T-helper 22 cell (primary cell): Measurements from ENCODE around the gene ANTXR2.
A peak's percentile ranks its signal among the peaks of the same experiment; 100 is the strongest.
"Not testable (repeated sequence)": the region's sequence is repeated elsewhere in the genome, so short reads cannot be mapped to it uniquely, and the experiment has no call there.

Experiments
- DNase-seq: peaks from one replicate; pipeline ENCODE4 v3.0.0-alpha.2; 2020; ENCODE audit warnings: low read depth

ANTXR2 gene

DNA sequence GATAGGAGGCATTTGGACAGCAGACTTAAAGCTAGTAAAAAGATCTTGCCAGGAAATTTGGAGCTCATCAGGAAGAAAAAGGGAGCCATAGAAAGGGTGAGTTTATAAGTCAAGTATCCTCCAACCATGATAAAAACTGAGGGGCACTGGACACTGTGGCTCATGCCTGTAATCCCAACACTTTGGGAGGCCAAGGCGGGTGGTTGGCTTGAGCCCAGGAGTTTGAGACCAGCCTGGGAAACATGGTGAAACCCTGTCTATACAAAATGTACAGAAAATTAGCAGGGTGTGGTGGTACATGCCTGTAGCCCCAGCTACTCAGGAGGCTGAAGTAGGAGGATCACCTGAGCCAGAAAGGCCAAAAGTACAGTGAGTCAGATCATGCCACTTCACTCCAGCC, 48.7 kb downstream of the ANTXR2 start:
- DNase-seq: no peak

DNA sequence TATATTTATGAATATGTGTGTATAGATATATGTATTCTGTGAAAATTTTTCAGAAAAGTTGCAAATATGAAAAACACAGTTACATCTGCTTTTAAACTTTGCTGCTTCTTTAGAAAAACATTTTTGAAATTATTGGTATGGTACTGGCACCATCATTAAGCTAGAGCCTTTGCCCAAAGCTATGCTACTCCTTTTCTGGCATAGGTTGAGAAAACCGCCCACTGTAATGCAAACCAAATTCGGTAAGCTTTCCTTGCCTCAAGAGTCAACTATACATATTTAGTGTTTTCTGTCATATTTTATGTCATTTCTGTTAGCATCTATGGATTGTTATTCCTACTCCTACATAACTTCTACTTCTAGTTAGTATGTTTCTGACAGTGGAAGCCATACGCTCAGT, 50.7 kb downstream of the ANTXR2 start:
- DNase-seq: no peak

DNA sequence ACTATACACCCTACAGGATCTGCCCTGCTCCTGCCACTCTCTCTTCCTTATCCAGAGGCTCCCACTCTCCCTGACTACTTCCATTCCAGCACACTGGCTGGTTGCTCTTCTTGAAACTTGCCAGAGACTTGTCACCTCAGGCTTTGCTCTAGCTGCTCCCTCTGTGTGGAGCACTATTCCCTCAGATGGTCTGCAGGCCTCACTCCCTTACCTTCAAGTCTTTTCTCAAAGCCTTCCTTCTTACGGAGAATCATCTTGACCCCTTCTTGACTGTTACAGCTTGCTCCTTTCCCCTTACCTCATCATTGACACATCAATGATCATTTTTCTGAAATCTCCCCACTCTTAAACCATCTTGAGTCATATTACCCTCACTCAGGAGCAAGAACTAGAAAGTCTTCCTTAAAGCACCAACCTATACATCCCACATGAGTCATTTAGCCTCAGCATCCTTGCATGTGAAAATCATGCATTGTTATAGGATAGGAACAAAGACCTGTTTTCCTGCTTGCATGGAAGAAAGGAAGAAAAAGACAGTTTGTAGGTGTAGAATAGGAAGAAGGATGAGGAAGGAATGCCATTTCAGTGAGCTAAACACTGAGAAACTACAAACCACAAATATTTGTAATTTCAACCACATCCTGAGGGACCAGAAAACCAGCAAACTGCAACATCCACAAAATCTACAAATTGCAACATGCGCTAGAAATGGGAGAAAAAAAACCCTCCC, 55.7 kb downstream of the ANTXR2 start:
- DNase-seq: no peak

DNA sequence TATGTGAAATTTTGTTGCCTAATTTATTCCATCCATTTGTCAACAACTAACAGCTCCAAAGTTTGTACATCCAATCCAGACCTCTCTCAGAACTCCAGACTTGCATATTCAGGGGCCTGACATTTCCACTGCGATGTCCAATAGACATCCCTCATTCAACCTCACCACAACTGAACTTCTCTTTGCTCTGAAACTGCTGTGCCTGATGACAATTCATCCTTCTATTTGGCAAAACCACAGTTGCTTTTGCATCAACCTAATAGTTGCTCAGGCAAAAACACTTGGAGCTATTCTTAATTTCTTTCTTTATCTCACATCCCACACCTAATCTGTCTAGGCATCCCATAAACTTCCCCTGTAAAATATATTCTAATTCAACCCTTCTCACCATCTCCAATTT, 56.5 kb downstream of the ANTXR2 start:
- no peak for DNase-seq

DNA sequence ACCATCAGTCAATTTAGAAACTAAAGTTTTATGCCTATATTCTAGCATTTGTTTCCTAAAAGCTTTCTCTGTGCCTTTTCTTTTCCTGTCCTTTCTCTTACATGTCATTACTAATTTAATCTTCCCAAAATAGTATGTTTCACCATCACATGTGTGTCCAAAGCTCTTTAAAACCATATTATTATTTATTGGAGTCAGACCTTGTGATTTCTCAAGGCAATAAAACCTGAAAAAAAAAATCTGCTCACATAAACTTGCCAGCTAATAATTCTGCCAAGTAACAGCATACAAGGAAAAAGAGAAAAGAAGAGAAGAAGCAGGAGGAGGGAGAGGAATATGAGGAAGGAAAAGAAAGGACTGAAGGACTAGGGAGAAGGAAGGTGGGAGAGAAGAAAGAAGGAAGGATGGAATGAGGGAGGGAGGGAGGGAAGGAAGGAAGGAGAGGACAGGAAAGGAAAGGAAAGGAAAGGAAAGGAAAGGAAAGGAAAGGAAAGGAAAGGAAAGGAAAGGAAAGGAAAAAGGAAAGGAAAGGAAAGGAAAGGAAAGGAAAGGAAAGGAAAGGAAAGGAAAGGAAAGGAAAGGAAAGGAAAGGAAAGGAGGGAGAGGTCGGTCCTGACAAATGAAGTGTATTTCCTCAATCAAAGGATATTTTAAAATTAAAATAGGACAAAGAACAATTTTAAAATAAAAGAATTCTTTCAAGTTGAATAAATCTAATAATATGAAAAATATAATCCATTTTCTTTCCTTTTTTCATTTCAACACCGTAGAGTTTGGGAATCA, 57.4 kb downstream of the ANTXR2 start:
- DNase-seq: no peak

DNA sequence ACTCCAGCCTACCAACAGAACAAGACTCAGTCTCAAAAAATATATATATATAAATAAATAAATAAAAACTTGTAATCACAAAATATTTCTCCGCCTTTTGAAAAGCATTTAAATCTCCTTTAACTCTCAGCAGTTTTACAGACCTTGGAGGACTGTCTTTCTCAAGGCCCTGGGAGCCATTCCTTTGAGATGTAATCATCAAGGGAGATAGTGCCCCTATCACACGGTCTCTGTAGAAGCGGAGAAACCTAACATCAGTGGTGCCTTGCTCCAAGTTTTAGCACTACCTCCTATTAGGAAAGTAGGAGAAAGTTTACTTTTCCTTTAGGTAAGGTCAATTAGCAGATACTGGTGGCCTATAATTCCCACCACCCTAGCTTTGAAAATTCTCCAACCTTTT, 58.5 kb downstream of the ANTXR2 start:
- no peak for DNase-seq

DNA sequence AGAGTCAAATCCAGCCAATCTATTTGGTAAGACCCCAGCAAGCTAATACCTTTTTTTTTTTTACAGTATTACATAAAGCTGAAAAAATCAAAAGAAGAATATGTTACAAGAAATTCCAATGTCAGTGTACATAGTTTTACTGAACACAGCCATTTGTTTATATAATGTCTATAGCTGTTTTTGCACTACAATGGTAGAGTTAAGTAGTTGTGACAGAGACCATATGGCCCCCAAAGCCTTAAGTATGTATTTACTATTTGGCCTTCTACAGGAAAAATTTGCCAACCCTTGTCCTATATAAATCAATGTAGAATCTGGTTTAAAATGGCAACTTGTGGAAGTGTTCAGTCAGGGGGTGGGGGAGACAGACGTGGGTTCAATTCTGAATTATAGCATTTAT, 60.7 kb downstream of the ANTXR2 start:
- no peak for DNase-seq

DNA sequence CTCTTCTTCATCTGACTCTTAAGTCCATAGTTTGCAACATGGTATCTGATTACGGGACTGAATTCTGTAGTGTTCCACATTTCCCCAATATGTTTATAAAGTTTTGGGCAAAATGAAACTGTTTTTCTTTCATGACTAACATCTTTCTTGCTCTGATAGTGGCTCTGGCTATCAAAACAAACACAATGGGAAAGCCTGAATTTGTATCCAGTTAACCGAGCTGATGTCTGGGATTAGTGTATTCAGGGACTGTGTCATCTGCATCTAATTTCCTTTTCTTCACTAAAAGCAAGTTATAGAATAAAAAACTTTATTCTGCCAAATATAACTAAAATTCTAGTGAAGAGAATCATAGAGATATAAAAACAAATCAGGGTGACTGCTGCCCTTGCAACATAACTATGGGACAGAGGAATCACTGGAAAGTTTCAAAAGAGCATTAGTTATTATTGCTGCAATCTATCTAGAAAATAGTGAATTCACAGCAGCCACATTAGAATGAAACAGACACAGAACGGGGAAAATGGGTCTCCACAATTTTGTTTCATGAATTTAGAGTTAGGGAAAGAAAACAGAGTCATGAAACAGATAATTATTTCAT, 61.3 kb downstream of the ANTXR2 start:
- DNase-seq: no peak

DNA sequence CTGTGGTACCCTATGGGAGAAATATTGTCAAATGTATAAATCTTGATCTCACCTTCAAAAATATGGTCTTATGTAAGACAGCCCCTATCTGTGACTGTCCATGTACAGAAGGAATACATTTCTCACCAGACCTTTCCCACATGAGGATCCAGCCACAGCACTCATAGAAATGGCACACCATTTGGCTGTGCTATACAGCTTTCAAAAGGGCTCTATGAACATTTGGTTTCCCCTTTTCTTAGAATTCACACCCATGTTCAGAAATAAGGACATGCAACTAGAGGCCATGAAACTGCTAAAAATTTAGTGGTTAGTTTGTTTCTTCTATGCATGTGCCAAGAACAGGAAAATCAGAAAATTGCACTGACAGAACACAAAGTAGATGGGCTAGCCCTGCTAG, 62.7 kb downstream of the ANTXR2 start:
- DNase-seq: no peak

DNA sequence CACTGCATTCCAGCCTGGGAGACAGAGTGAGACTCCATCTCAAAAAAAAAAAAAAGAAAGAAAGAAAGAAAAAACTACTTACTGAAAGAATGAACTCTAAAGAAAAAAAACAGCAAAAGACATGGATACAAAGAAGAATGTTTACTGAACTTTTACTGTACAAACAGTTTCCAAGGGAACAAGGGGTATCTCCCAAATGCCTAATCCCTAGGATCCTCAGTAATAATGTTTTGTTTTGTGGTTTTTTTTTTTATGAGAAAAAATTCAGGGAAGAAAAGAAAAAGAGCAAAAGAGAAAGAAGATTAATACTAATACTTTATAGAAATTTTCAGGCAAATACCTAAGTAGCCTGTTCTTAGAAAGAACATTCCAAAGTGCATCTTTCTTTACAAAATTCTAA, 63.2 kb downstream of the ANTXR2 start:
- DNase-seq: no peak

DNA sequence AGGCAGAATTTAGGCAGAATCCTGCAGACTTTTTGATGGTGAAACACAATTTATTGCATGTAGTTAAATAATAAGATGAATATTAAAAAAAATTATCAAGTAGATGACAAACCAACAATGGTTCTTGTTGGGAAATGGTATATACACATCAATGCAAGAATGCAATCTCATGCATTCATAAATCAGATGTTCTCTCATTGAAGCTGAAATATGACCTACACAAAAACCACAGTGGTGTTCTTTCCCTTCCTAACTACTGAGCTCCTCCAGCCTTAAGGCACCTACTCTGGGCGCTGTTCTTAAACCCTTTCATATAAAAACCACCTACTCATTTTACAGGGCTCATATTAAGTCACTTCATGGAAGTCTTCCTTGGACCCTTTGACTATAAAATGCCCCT, 64.1 kb downstream of the ANTXR2 start:
- no peak for DNase-seq

DNA sequence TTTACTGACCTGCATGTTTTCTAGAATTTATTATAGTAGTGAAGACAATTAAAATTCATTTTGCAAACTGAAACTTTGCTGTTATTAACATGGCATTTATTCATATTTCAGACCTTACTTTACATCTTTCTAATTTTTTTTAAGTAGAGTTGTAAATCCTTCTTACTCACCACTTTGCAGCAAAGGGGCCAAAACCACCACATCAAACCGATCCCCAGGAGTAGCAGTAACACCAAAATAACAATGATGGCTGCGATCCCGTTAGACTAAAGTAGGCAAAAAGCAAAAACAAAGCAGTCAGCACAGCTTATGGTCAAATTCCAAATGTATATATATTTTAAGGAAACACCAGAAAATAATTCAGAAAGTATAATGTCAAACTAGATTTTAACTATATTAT, 64.7 kb downstream of the ANTXR2 start:
- DNase-seq: no peak

DNA sequence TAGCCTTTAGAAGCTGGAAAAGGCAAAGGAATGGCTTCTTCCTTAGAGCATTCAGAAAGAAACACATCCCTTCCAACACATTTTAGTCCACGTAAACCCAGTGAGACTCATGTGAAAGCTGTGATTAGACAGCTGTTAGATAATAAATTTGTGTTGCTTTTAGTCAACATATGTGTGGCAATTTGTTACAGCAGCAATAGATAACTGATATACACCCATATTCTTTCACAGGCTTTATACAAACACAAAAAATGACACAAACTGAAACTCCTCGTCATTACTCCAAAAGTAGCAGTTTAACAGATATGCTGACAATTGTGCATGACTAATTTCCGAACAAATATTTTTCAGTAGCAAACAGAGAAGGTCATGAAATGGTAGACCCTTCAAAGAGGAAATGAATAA, 65.3 kb downstream of the ANTXR2 start:
- DNase-seq: no peak

DNA sequence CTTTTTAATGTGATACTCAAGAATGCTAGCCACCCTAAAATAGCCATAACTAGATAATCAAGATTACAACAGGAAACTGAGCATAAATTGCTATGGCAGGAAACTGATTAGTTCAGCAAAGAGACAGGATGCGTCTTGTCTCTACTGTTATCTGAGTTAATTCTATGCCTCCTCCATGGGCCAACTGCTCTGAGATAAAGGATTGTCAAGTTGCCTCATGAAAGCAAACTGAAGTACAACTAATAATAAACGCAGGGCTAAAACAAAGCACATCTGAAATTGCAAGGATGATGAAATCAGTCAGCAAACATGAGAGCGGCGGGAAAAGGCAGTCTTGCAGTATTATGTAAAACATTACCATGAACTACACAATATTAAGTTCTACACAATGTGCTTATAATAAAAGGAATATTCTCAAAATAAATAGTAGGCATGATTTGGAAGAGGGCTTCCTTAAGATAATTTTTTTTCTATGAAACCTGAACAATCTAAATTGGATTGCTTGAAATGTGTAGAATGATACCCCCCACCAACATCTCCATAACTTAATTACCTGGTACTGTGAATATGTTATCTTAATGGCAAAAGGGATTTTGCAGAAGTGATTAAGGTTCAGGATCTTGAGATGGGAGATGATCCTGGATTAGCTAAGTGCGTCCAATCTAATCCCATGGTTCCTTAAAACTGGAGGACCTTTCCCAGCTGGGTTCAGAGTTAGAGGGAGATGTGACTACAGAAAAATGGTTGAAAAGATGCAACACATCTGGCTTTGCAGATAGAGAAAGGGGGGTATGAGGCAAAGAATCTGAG, 65.9 kb downstream of the ANTXR2 start:
- DNase-seq: peak; percentile 5

DNA sequence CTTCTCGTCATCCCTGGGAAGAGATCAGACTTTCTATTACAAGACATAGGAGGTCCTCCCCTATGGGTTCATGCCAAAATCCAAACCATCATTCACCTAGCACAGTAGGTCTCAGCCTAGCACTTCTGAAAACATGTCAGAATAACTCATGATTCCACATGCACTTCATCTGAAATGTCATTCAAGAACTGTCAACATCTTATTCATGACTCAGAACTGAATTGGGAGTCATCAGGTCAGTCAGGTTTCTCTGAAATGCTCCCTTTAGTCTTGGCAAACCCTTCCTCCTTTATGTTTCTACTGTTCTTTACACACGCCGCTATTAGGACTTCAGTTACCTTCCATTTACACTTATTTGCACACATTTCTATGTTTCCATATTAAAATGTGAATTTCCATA, 67.2 kb downstream of the ANTXR2 start:
- no peak for DNase-seq

DNA sequence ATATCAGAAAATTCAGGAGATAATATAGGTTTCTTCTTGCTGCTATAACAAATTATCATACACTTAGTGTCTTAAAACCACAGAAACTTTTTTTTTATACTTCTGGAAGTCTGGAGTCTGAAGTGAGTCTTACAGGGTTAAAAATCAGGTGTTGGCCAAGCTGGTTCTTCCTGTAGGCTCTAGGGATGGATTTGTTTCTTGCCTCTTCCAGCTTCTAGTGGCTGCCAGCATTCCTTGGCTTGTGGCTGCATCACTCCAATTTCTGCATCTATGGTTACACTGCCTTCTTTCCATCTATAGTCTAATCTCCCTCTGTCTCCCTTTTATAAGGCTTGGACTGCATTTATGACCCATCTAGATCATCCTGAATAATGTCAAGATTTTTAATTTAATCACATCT, 68.7 kb downstream of the ANTXR2 start:
- DNase-seq: no peak

DNA sequence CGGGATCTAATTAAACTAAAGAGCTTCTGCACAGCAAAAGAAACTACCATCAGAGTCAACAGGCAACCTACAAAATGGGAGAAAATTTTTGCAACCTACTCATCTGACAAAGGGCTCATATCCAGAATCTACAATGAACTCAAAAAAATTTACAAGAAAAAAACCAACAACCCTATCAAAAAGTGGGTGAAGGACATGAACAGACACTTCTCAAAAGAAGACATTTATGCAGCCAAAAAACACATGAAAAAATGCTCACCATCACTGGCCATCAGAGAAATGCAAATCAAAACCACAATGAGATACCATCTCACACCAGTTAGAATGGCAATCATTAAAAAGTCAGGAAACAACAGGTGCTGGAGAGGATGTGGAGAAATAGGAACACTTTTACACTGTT, 70.5 kb downstream of the ANTXR2 start:
- not testable (repeated sequence) for DNase-seq

DNA sequence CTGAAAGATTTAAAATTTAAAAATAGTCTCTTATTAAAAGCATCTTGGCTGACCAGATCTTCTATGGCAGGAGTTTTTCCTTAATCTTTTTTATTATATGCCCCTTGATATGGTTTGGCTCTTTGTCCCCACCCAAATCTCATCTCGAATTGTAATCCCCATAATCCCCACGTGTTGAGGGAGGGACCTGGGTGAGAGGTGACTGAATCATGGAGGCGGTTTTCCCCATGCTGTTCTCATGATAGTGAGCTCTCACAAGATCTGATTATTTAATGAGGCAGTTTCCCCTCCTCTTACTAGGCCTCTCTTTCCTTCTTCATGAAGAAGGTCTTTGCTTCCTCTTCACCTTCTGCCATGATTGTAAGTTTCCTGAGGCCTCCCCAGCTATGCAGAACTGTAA, 74.0 kb downstream of the ANTXR2 start:
- not testable (repeated sequence) for DNase-seq

DNA sequence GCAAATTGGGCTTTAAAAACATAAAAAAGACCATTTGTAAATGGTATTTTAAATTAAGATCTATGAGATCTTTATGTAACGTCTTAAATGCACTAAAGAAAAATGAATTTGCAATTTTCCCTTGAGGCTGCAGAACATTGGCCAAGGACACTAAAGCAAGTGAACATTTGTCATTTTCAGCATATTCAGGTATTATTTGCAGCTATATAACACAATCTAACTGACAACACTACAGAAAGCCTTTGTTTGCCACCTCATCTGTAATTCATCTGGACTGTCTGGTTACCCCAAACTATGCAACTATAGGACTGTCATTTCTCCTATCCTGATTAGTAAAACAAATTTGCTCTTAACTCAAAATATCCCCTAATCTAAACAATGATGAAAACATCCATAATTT, 74.8 kb downstream of the ANTXR2 start:
- no peak for DNase-seq

DNA sequence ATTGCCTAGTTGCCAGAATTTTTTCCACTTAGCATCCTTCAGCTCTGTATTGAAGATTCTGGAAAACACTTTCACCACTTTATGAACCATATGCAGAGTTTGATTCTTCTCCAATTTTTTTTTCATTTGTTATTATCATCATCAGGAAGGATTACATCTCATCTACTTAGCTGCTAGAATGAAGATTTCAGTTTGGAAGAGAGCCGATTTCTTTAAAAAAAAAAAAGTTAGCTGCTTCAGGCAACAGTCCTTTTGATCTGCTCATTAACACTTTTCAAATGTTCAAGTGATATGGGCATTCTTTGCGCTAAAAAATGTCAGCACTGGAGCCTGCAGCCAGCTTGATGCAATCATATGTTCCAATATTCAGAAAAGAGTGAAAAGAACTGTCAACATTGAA, 76.2 kb downstream of the ANTXR2 start:
- no peak for DNase-seq

DNA sequence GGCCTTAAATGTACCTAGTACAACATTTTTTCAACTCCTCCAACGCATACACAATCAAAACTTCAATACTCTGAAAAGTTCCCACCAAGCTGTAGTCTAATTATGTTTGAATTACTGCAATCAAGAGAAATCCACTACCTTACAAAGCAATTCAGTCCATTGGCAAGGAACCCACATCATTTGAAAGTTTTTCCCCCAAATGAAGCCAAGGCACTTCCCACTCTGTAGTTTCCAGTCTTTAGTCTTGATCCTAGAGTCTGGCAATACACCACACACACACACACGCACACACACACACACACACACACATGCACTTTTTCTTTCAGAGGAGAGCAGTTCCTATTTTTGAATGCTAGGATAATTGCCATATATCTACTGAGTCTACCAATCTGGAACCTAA, 79.6 kb downstream of the ANTXR2 start:
- no peak for DNase-seq

DNA sequence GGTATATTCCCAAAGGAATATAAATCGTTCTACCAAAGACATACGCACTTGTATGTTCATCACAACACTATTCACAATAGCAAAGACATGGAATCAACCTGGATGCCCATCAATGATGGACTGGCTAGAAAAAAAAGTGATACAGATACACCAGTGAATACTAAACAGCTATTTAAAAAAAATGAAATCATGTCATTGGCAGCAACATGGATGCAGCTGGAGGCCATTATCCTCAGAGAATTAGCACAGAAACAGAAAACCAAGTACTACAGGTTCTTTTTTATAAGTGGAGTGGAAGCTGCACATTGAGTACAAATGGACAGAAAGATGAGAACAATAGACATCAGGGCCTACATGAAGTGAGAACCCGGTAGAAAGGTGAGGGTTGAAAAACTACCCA, 81.4 kb downstream of the ANTXR2 start:
- DNase-seq: no peak

DNA sequence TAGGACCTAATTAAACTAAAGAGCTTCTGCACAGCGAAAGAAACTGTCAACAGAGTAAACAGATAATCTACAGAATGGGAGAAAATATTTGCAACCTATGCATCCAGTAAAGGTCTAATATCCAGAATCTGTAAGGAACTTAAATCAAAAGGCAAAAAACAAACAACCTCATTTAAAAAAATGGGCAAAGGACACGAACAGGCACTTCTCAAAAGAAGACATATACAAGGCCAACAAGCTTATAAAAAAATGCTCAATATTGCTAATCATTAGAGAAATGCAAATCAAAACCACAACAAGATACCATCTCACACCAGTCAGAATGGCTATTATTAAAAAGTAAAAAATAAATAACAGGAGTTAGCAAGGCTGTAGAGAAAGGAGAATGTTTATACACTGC, 81.9 kb downstream of the ANTXR2 start:
- DNase-seq: not testable (repeated sequence)
